ENCODE results near the gene MYCBP. TPM values are rescaled to one million over a fixed set of nuclear protein-coding genes. Genes with fewer than 3 reads are reported as not detected.

The MYCBP gene
- total and polyA plus RNA-seq, 2 of the 8 experiments (the other 6 are each of a cell fraction or from before 2014, with no cell fraction given) = 22.4 to 38.2 TPM

GRCh38 chr1:38839363-38839762 lies 33.8 kb downstream of the MYCBP start:
- Histone ChIP-seq H2AK5ac (ENCODE audit: low read depth, low read length) (no peak overlapping the region), H2BK120ac (replicated peaks; ENCODE audit: low read depth, low read length) (no peak overlapping the region), H3K27me3 (replicated peaks in 1 of 4; ENCODE audit: control insufficient read depth in 3 of 4, extremely low read depth in 1 of 4, insufficient read depth in 3 of 4, low read length in 3 of 4) (no peaks in the 10 kb centered on the region), H3K79me1 (ENCODE audit: low read depth, low read length) (no peaks in the 10 kb centered on the region), H3K36me3 (ENCODE audit: control insufficient read depth in 2 of 4, insufficient read depth in 4 of 4, low read length in 3 of 4) (peaks cover 0 to 30% (median 10%) of the 10 kb centered on the region in 4 experiments; a peak in 4 of 8 replicates), H3K4ac (replicated peaks; ENCODE audit: insufficient read length, low read depth, low read length) (no peak overlapping the region), H4K91ac (replicated peaks; ENCODE audit: insufficient read length, low read length) (no peak overlapping the region), H3K4me3 (ENCODE audit: extremely low read depth in 1 of 4, insufficient read depth in 2 of 4, low read depth in 3 of 4, low read length in 4 of 4) (no peak overlapping the region), H3K23me2 (ENCODE audit: low read depth, low read length) (no peaks in the 10 kb centered on the region), H3K9me3 (ENCODE audit: insufficient read depth in 2 of 2, low read depth in 1 of 2, low read length in 1 of 2) (no peaks in the 10 kb centered on the region), H3K4me2 (ENCODE audit: insufficient read depth in 1 of 2, low read depth in 2 of 2, low read length in 2 of 2) (no peak overlapping the region), H4K20me1 (replicated peaks in 1 of 2; ENCODE audit: control insufficient read depth in 1 of 2, insufficient read depth in 2 of 2, low read length in 2 of 2) (no peaks in the 10 kb centered on the region), H3K56ac (replicated peaks; ENCODE audit: insufficient read length, low read depth, low read length) (no peak overlapping the region), H3K4me1 (replicated peaks in 1 of 4; ENCODE audit: control insufficient read depth in 3 of 4, insufficient read depth in 4 of 4, low read length in 3 of 4) (peaks cover 0 to 2% (median 0%) of the 10 kb centered on the region in 4 experiments; a peak in 2 of 7 replicates), H2BK5ac (ENCODE audit: low read depth, low read length) (no peak overlapping the region), H3K27ac (ENCODE audit: low read depth, low read length) (no peak overlapping the region), H3K14ac (ENCODE audit: insufficient read length) (no peak overlapping the region), H2AFZ (ENCODE audit: low read length) (no peak overlapping the region), H2BK12ac (ENCODE audit: low read depth, low read length) (no peak overlapping the region), H2BK20ac (ENCODE audit: low read length) (no peak overlapping the region), H3K23ac (ENCODE audit: insufficient read length) (no peak overlapping the region), H2BK15ac (ENCODE audit: low read length) (no peak overlapping the region), H3K9ac (replicated peaks in 1 of 4; ENCODE audit: extremely low read depth in 1 of 4, low read depth in 3 of 4, low read length in 3 of 4) (no peak overlapping the region), H4K5ac (ENCODE audit: insufficient read length, low read depth, low read length) (no peak overlapping the region), H3K79me2 (ENCODE audit: control insufficient read depth in 1 of 2, insufficient read depth in 2 of 2, low read length in 2 of 2) (no peaks in the 10 kb centered on the region), H3K18ac (ENCODE audit: extremely low read depth, low read length) (no peak overlapping the region), H4K8ac (ENCODE audit: extremely low read depth, insufficient read depth, low read length) (no peak overlapping the region)
- ChIA-PET CTCF (ENCODE audit: partially characterized antibody) (interaction anchor here (0.6 kb wide), 1 partner anchor 36 kb away, joined by 3 read pairs; no protein-coding TSS in a partner anchor), POLR2A (ENCODE audit: partially characterized antibody) (interaction anchor here (0.6 to 1.2 kb wide), 2 partner anchors 40 to 171 kb away, joined by 3 to 6 read pairs; no protein-coding TSS in a partner anchor)
- FAIRE-seq (no peak), DNase-seq (ENCODE audit: low read depth in 1 of 2, low spot score in 2 of 2) (no peak)
- WGBS, 2 experiments (ENCODE audit: extremely low coverage in 1 of 2, insufficient coverage in 1 of 2, insufficient read length in 1 of 2, insufficient replicate concordance in 2 of 2, low coverage in 1 of 2, low lambda C conversion rate in 2 of 2, missing lambda C conversion rate in 1 of 2) = 95% methylated on average over 9 of the region's 9 CpGs; no CpG with 5 or more reads in 1 of the 2 experiments
- no peak for TF ChIP-seq TEAD4 (IDR thresholded peaks at IDR 0.05; ENCODE audit: low read depth, low read length)
- TF ChIP-seq SIN3A (conservative IDR thresholded peaks at IDR 0.05 in 1 of 2, IDR thresholded peaks at IDR 0.05 in 1 of 2; ENCODE audit: low read depth in 1 of 2, low read length in 2 of 2) = no peak
- TF ChIP-seq CTCF (IDR thresholded peaks at IDR 0.05; ENCODE audit: control extremely low read depth in 1 of 3, insufficient read depth in 1 of 3, low read depth in 1 of 3, low read length in 3 of 3) = no peak
- no peak for TF ChIP-seq BACH1 (IDR thresholded peaks at IDR 0.05; ENCODE audit: low read length)
- TF ChIP-seq CTBP2 (IDR thresholded peaks at IDR 0.05; ENCODE audit: borderline replicate concordance, insufficient read depth, insufficient read length, low read length) = no peak
- no peak for TF ChIP-seq SUZ12 (IDR thresholded peaks at IDR 0.05; ENCODE audit: low read length)
- no peak for TF ChIP-seq FOSL1 (IDR thresholded peaks at IDR 0.05; ENCODE audit: insufficient read depth, low read depth, low read length)
- TF ChIP-seq RAD21 (IDR thresholded peaks at IDR 0.05 in 1 of 2, conservative IDR thresholded peaks at IDR 0.05 in 1 of 2; ENCODE audit: low read depth in 2 of 2, low read length in 2 of 2) = no peak
- TF ChIP-seq BCL11A (IDR thresholded peaks at IDR 0.05; ENCODE audit: low read depth in 2 of 2, low read length in 2 of 2) = no peak
- TF ChIP-seq YY1 (IDR thresholded peaks at IDR 0.05; ENCODE audit: low read depth, low read length) = no peak
